SK-N-SH (cell line): ENCODE results near the gene RHNO1.

Source experiments
- EP300 ChIP-seq, 2 experiments: IDR thresholded peaks; 2 replicates each; pipeline versions ENCODE4 v1.4.0 to v1.6.1; 2012; ENCODE audit warnings: borderline replicate concordance in 1 of 2, low read depth in 1 of 2, low read length in 1 of 2
- GABPA ChIP-seq: IDR thresholded peaks from 2 replicates; pipeline ENCODE4 v1.4.0; 2012; ENCODE audit warnings: low read depth, mild to moderate bottlenecking
- SMC3 ChIP-seq: IDR thresholded peaks from 2 replicates; pipeline ENCODE4 v1.6.1; 2012; ENCODE audit warnings: low read depth, low read length, improper control_type of control experiment
- TEAD4 ChIP-seq: IDR thresholded peaks from 2 replicates; pipeline ENCODE4 v1.4.0; 2012; ENCODE audit warnings: mild to moderate bottlenecking, borderline replicate concordance; ENCODE audit not compliant: insufficient read depth
- TF ChIP-seq, protein P1 (sequence below): fragments of 200-600 bp; sonication (generic); IDR thresholded peaks from 2 replicates; pipeline ENCODE4 v1.6.1; 2017; ENCODE audit warnings: antibody characterized with exemption, mild to moderate bottlenecking, moderate library complexity
- TF ChIP-seq, protein P2 (sequence below): IDR thresholded peaks from 2 replicates; pipeline ENCODE4 v1.4.0; 2012; ENCODE audit warnings: low read depth, borderline replicate concordance
- TF ChIP-seq, protein P3 (sequence below): IDR thresholded peaks from 2 replicates; pipeline ENCODE4 v1.6.1; 2012; ENCODE audit warnings: mild to moderate bottlenecking, low read depth, low read length, moderate library complexity
- TF ChIP-seq, protein P4 (sequence below): IDR thresholded peaks from 2 replicates; pipeline ENCODE4; 2012

DNA sequence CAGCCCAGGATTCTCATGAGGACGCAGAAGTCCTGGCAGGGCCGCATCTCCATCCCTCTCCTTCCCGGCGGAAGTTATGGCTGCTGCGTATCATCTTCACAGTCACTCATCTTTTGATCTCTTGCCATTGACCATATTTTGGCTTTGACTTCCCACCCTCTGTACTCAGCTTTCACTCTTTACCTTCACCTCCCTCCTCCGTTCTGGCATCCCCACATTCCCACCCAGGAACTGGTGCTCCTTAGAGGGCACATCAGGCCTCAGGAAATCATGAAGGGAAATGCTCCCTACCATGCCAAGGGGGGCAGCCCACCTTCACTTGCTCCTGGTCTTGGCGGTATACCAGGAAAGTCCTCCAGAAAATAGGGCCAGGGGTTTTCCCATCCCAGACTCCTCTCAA, 21.5 kb upstream of the RHNO1 start:
- TF ChIP-seq EP300 (IDR thresholded peaks at IDR 0.05; ENCODE audit: borderline replicate concordance in 1 of 2, low read depth in 1 of 2, low read length in 1 of 2) (no peak), TEAD4 (no peak), SMC3 (no peak), GABPA (no peak)
- TF ChIP-seq, protein P1, sequence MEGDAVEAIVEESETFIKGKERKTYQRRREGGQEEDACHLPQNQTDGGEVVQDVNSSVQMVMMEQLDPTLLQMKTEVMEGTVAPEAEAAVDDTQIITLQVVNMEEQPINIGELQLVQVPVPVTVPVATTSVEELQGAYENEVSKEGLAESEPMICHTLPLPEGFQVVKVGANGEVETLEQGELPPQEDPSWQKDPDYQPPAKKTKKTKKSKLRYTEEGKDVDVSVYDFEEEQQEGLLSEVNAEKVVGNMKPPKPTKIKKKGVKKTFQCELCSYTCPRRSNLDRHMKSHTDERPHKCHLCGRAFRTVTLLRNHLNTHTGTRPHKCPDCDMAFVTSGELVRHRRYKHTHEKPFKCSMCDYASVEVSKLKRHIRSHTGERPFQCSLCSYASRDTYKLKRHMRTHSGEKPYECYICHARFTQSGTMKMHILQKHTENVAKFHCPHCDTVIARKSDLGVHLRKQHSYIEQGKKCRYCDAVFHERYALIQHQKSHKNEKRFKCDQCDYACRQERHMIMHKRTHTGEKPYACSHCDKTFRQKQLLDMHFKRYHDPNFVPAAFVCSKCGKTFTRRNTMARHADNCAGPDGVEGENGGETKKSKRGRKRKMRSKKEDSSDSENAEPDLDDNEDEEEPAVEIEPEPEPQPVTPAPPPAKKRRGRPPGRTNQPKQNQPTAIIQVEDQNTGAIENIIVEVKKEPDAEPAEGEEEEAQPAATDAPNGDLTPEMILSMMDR = no peak
- TF ChIP-seq, protein P2, sequence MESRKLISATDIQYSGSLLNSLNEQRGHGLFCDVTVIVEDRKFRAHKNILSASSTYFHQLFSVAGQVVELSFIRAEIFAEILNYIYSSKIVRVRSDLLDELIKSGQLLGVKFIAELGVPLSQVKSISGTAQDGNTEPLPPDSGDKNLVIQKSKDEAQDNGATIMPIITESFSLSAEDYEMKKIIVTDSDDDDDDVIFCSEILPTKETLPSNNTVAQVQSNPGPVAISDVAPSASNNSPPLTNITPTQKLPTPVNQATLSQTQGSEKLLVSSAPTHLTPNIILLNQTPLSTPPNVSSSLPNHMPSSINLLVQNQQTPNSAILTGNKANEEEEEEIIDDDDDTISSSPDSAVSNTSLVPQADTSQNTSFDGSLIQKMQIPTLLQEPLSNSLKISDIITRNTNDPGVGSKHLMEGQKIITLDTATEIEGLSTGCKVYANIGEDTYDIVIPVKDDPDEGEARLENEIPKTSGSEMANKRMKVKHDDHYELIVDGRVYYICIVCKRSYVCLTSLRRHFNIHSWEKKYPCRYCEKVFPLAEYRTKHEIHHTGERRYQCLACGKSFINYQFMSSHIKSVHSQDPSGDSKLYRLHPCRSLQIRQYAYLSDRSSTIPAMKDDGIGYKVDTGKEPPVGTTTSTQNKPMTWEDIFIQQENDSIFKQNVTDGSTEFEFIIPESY = no peak
- TF ChIP-seq, protein P3, sequence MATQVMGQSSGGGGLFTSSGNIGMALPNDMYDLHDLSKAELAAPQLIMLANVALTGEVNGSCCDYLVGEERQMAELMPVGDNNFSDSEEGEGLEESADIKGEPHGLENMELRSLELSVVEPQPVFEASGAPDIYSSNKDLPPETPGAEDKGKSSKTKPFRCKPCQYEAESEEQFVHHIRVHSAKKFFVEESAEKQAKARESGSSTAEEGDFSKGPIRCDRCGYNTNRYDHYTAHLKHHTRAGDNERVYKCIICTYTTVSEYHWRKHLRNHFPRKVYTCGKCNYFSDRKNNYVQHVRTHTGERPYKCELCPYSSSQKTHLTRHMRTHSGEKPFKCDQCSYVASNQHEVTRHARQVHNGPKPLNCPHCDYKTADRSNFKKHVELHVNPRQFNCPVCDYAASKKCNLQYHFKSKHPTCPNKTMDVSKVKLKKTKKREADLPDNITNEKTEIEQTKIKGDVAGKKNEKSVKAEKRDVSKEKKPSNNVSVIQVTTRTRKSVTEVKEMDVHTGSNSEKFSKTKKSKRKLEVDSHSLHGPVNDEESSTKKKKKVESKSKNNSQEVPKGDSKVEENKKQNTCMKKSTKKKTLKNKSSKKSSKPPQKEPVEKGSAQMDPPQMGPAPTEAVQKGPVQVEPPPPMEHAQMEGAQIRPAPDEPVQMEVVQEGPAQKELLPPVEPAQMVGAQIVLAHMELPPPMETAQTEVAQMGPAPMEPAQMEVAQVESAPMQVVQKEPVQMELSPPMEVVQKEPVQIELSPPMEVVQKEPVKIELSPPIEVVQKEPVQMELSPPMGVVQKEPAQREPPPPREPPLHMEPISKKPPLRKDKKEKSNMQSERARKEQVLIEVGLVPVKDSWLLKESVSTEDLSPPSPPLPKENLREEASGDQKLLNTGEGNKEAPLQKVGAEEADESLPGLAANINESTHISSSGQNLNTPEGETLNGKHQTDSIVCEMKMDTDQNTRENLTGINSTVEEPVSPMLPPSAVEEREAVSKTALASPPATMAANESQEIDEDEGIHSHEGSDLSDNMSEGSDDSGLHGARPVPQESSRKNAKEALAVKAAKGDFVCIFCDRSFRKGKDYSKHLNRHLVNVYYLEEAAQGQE = no peak
- TF ChIP-seq, protein P4, sequence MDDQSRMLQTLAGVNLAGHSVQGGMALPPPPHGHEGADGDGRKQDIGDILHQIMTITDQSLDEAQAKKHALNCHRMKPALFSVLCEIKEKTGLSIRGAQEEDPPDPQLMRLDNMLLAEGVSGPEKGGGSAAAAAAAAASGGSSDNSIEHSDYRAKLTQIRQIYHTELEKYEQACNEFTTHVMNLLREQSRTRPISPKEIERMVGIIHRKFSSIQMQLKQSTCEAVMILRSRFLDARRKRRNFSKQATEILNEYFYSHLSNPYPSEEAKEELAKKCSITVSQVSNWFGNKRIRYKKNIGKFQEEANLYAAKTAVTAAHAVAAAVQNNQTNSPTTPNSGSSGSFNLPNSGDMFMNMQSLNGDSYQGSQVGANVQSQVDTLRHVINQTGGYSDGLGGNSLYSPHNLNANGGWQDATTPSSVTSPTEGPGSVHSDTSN = no peak
